Measurements from ENCODE around the gene HIP1.
"Not testable (repeated sequence)": the region's sequence is repeated elsewhere in the genome, so short reads cannot be mapped to it uniquely, and the experiment has no call there.

The HIP1 gene

GRCh38 chr7:75584354-75584753, 154.4 kb downstream of the HIP1 start:
- H3K4me3 ChIP-seq (ENCODE audit: low read length in 2 of 2): no peak overlapping the region
- H3K36me3 ChIP-seq (ENCODE audit: control insufficient read depth in 2 of 2, insufficient read depth in 2 of 2, low read length in 2 of 2): peaks cover 3 to 20% of the 10 kb centered on the region in 2 donors
- H3K27ac ChIP-seq (ENCODE audit: low read length): no peak overlapping the region
- H3K4me1 ChIP-seq (ENCODE audit: control insufficient read depth, insufficient read depth, low read length): peaks cover 2% of the 10 kb centered on the region
- no peaks in the 10 kb centered on the region for H3K9me3 ChIP-seq (ENCODE audit: control insufficient read depth in 2 of 2, low read length in 2 of 2)
- no peak overlapping the region for H3K9ac ChIP-seq (ENCODE audit: low read length in 2 of 2)
- no peaks in the 10 kb centered on the region for H3K27me3 ChIP-seq (ENCODE audit: control insufficient read depth in 1 of 2, insufficient read depth in 2 of 2, low read length in 2 of 2)

- Histone ChIP-seq H3K27ac (ENCODE audit: low read length) (no peak overlapping the region), H3K36me3 (ENCODE audit: control insufficient read depth in 2 of 2, insufficient read depth in 2 of 2, low read length in 2 of 2) (peaks cover 3 to 20% of the 10 kb centered on the region in 2 donors), H3K4me1 (ENCODE audit: control insufficient read depth, insufficient read depth, low read length) (peaks cover 2% of the 10 kb centered on the region), H3K9me3 (ENCODE audit: control insufficient read depth in 2 of 2, low read length in 2 of 2) (no peaks in the 10 kb centered on the region), H3K27me3 (ENCODE audit: control insufficient read depth in 1 of 2, insufficient read depth in 2 of 2, low read length in 2 of 2) (no peaks in the 10 kb centered on the region), H3K9ac (ENCODE audit: low read length in 2 of 2) (no peak overlapping the region), H3K4me3 (ENCODE audit: low read length in 2 of 2) (no peak overlapping the region)
Measured at GRCh38 chr7:75583255-75583654, 155.5 kb downstream of the HIP1 start.

GRCh38 chr7:75579899-75580298, 158.8 kb downstream of the HIP1 start:
- peaks cover 0 to 18% of the 10 kb centered on the region in 2 donors for H3K36me3 ChIP-seq (ENCODE audit: control insufficient read depth in 2 of 2, insufficient read depth in 2 of 2, low read length in 2 of 2)
- no peak overlapping the region for H3K9ac ChIP-seq (ENCODE audit: low read length in 2 of 2)
- no peaks in the 10 kb centered on the region for H3K9me3 ChIP-seq (ENCODE audit: control insufficient read depth in 2 of 2, low read length in 2 of 2)
- peaks cover 2% of the 10 kb centered on the region for H3K4me1 ChIP-seq (ENCODE audit: control insufficient read depth, insufficient read depth, low read length)
- no peaks in the 10 kb centered on the region for H3K27me3 ChIP-seq (ENCODE audit: control insufficient read depth in 1 of 2, insufficient read depth in 2 of 2, low read length in 2 of 2)
- no peak overlapping the region for H3K27ac ChIP-seq (ENCODE audit: low read length)
- H3K4me3 ChIP-seq (ENCODE audit: low read length in 2 of 2): no peak overlapping the region

GRCh38 chr7:75578081-75578480, 160.7 kb downstream of the HIP1 start:
- Histone ChIP-seq H3K9ac (ENCODE audit: low read length in 2 of 2) (no peak overlapping the region), H3K27me3 (ENCODE audit: control insufficient read depth in 1 of 2, insufficient read depth in 2 of 2, low read length in 2 of 2) (no peaks in the 10 kb centered on the region), H3K36me3 (ENCODE audit: control insufficient read depth in 2 of 2, insufficient read depth in 2 of 2, low read length in 2 of 2) (peaks cover 0 to 21% of the 10 kb centered on the region in 2 donors), H3K4me1 (ENCODE audit: control insufficient read depth, insufficient read depth, low read length) (peaks cover 2% of the 10 kb centered on the region), H3K27ac (ENCODE audit: low read length) (no peak overlapping the region), H3K9me3 (ENCODE audit: control insufficient read depth in 2 of 2, low read length in 2 of 2) (no peaks in the 10 kb centered on the region), H3K4me3 (ENCODE audit: low read length in 2 of 2) (no peak overlapping the region)

- no peak overlapping the region for H3K27ac ChIP-seq (ENCODE audit: low read length)
- peaks cover 2% of the 10 kb centered on the region for H3K4me1 ChIP-seq (ENCODE audit: control insufficient read depth, insufficient read depth, low read length)
- no peaks in the 10 kb centered on the region for H3K9me3 ChIP-seq (ENCODE audit: control insufficient read depth in 2 of 2, low read length in 2 of 2)
- H3K27me3 ChIP-seq (ENCODE audit: control insufficient read depth in 1 of 2, insufficient read depth in 2 of 2, low read length in 2 of 2): no peaks in the 10 kb centered on the region
- H3K4me3 ChIP-seq (ENCODE audit: low read length in 2 of 2): no peak overlapping the region
- H3K36me3 ChIP-seq (ENCODE audit: control insufficient read depth in 2 of 2, insufficient read depth in 2 of 2, low read length in 2 of 2): peaks cover 0 to 14% of the 10 kb centered on the region in 2 donors
- H3K9ac ChIP-seq (ENCODE audit: low read length in 2 of 2): no peak overlapping the region
Measured at GRCh38 chr7:75575488-75576121, 163.1 kb downstream of the HIP1 start.

- no peak overlapping the region for H3K4me3 ChIP-seq (ENCODE audit: low read length in 2 of 2)
- H3K9ac ChIP-seq (ENCODE audit: low read length in 2 of 2): no peak overlapping the region
- no peaks in the 10 kb centered on the region for H3K27me3 ChIP-seq (ENCODE audit: control insufficient read depth in 1 of 2, insufficient read depth in 2 of 2, low read length in 2 of 2)
- H3K4me1 ChIP-seq (ENCODE audit: control insufficient read depth, insufficient read depth, low read length): no peaks in the 10 kb centered on the region
- no peak overlapping the region for H3K27ac ChIP-seq (ENCODE audit: low read length)
- no peaks in the 10 kb centered on the region for H3K9me3 ChIP-seq (ENCODE audit: control insufficient read depth in 2 of 2, low read length in 2 of 2)
- H3K36me3 ChIP-seq (ENCODE audit: control insufficient read depth in 2 of 2, insufficient read depth in 2 of 2, low read length in 2 of 2): peaks cover 0 to 11% of the 10 kb centered on the region in 2 donors
Measured at GRCh38 chr7:75573477-75574019, 165.2 kb downstream of the HIP1 start.

- Histone ChIP-seq H3K9me3 (ENCODE audit: control insufficient read depth in 2 of 2, low read length in 2 of 2) (no peaks in the 10 kb centered on the region), H3K27me3 (ENCODE audit: control insufficient read depth in 1 of 2, insufficient read depth in 2 of 2, low read length in 2 of 2) (no peaks in the 10 kb centered on the region), H3K9ac (ENCODE audit: low read length in 2 of 2) (no peak overlapping the region), H3K36me3 (ENCODE audit: control insufficient read depth in 2 of 2, insufficient read depth in 2 of 2, low read length in 2 of 2) (peaks cover 0 to 9% of the 10 kb centered on the region in 2 donors), H3K4me3 (ENCODE audit: low read length in 2 of 2) (no peak overlapping the region), H3K4me1 (ENCODE audit: control insufficient read depth, insufficient read depth, low read length) (no peaks in the 10 kb centered on the region), H3K27ac (ENCODE audit: low read length) (no peak overlapping the region)
Measured at GRCh38 chr7:75572814-75573213, 165.9 kb downstream of the HIP1 start.

GRCh38 chr7:75572396-75572795, 166.3 kb downstream of the HIP1 start:
- H3K27me3 ChIP-seq (ENCODE audit: control insufficient read depth in 1 of 2, insufficient read depth in 2 of 2, low read length in 2 of 2): no peaks in the 10 kb centered on the region
- no peaks in the 10 kb centered on the region for H3K4me1 ChIP-seq (ENCODE audit: control insufficient read depth, insufficient read depth, low read length)
- H3K9me3 ChIP-seq (ENCODE audit: control insufficient read depth in 2 of 2, low read length in 2 of 2): no peaks in the 10 kb centered on the region
- H3K4me3 ChIP-seq (ENCODE audit: low read length in 2 of 2): no peak overlapping the region
- H3K9ac ChIP-seq (ENCODE audit: low read length in 2 of 2): no peak overlapping the region
- H3K36me3 ChIP-seq (ENCODE audit: control insufficient read depth in 2 of 2, insufficient read depth in 2 of 2, low read length in 2 of 2): peaks cover 0 to 11% of the 10 kb centered on the region in 2 donors
- H3K27ac ChIP-seq (ENCODE audit: low read length): no peak overlapping the region

GRCh38 chr7:75571209-75571608, 167.5 kb downstream of the HIP1 start:
- Histone ChIP-seq H3K27me3 (ENCODE audit: control insufficient read depth in 1 of 2, insufficient read depth in 2 of 2, low read length in 2 of 2) (no peaks in the 10 kb centered on the region), H3K9me3 (ENCODE audit: control insufficient read depth in 2 of 2, low read length in 2 of 2) (no peaks in the 10 kb centered on the region), H3K4me3 (ENCODE audit: low read length in 2 of 2) (no peak overlapping the region), H3K4me1 (ENCODE audit: control insufficient read depth, insufficient read depth, low read length) (no peaks in the 10 kb centered on the region), H3K36me3 (ENCODE audit: control insufficient read depth in 2 of 2, insufficient read depth in 2 of 2, low read length in 2 of 2) (peaks cover 0 to 13% of the 10 kb centered on the region in 2 donors), H3K9ac (ENCODE audit: low read length in 2 of 2) (no peak overlapping the region), H3K27ac (ENCODE audit: low read length) (no peak overlapping the region)

- not testable (repeated sequence) for H3K4me3 ChIP-seq (ENCODE audit: low read length in 2 of 2); H3K9me3 ChIP-seq (ENCODE audit: control insufficient read depth in 2 of 2, low read length in 2 of 2); H3K9ac ChIP-seq (ENCODE audit: low read length in 2 of 2); H3K27me3 ChIP-seq (ENCODE audit: control insufficient read depth in 1 of 2, insufficient read depth in 2 of 2, low read length in 2 of 2); H3K27ac ChIP-seq (ENCODE audit: low read length); H3K4me1 ChIP-seq (ENCODE audit: control insufficient read depth, insufficient read depth, low read length)
- peaks cover 0 to 13% of the 10 kb centered on the region in 2 donors for H3K36me3 ChIP-seq (ENCODE audit: control insufficient read depth in 2 of 2, insufficient read depth in 2 of 2, low read length in 2 of 2)
Measured at GRCh38 chr7:75569629-75570282, 169.0 kb downstream of the HIP1 start.
